Stimulated activated CD8-positive, alpha-beta memory T cell treated with anti-CD3 and anti-CD28 coated beads, Interleukin-2, amount 100 ng/mL, for 48 hours (primary cell): ENCODE results near the gene CCK.
"Not testable (repeated sequence)": the region's sequence is repeated elsewhere in the genome, so short reads cannot be mapped to it uniquely, and the experiment has no call there.

Source experiments
- DNase-seq, 2 donors: peaks; one replicate each; pipeline ENCODE4 v3.0.0-alpha.2; 2020; ENCODE audit warnings: low read depth in 2 of 2

The CCK gene

GRCh38 chr3:42266085-42266484 is at the start of gene CCK:
Gene CCK (minus strand): TSS chr3:42266185. CDS start chr3:42263630, 2,555 bp downstream.
- DNase-seq, result no peak

- no peak for DNase-seq
Measured at GRCh38 chr3:42314411-42314810, 48.4 kb upstream of the CCK start.

- DNase-seq, result no peak
Measured at GRCh38 chr3:42308651-42309050, 42.7 kb upstream of the CCK start.

- peak in 1 of 2 donors; percentile 4 for DNase-seq
Measured at GRCh38 chr3:42306499-42306898, 40.5 kb upstream of the CCK start.

GRCh38 chr3:42302924-42303634 is 37.1 kb upstream of the CCK start:
- no peak for DNase-seq

- no peak for DNase-seq
Measured at GRCh38 chr3:42301446-42302175, 35.6 kb upstream of the CCK start.

- no peak for DNase-seq
Measured at GRCh38 chr3:42300778-42301177, 34.8 kb upstream of the CCK start.

GRCh38 chr3:42300013-42300412 is 34.0 kb upstream of the CCK start:
- peak in 1 of 2 donors; percentile 12 for DNase-seq

GRCh38 chr3:42298259-42298658 is 32.3 kb upstream of the CCK start:
- DNase-seq, result no peak

- no peak for DNase-seq
Measured at GRCh38 chr3:42292009-42292408, 26.0 kb upstream of the CCK start.

- no peak for DNase-seq
Measured at GRCh38 chr3:42290966-42291714, 25.2 kb upstream of the CCK start.

GRCh38 chr3:42289026-42289425 is 23.0 kb upstream of the CCK start:
- DNase-seq, result no peak

GRCh38 chr3:42288385-42288784 is 22.4 kb upstream of the CCK start:
- DNase-seq, result no peak

GRCh38 chr3:42287423-42287822 is 21.4 kb upstream of the CCK start:
- not testable (repeated sequence) for DNase-seq

GRCh38 chr3:42277676-42278075 is 11.7 kb upstream of the CCK start:
- DNase-seq, result no peak

- DNase-seq, result no peak
Measured at GRCh38 chr3:42276141-42277132, 10.5 kb upstream of the CCK start.

- no peak for DNase-seq
Measured at GRCh38 chr3:42275217-42275616, 9.2 kb upstream of the CCK start.

GRCh38 chr3:42274266-42274665 is 8.3 kb upstream of the CCK start:
- no peak for DNase-seq

GRCh38 chr3:42273361-42273760 is 7.4 kb upstream of the CCK start:
- DNase-seq, result no peak

- DNase-seq, result no peak
Measured at GRCh38 chr3:42271786-42272185, 5.8 kb upstream of the CCK start.

- no peak for DNase-seq
Measured at GRCh38 chr3:42270561-42270960, 4.6 kb upstream of the CCK start.
